Measurements from ENCODE around the gene TNFRSF18. TPM values are rescaled to one million over a fixed set of nuclear protein-coding genes. Genes with fewer than 3 reads are reported as not detected.

Gene TNFRSF18
- total and polyA plus RNA-seq, 8 donors: 0.37 to 11.9 (median 2.6) TPM; not detected in 4

- no peak overlapping the region for H3K27ac ChIP-seq
- peaks cover 0 to 48% (median 41%) of the 10 kb centered on the region in 3 donors for H3K27me3 ChIP-seq
- peaks cover 0 to 3% (median 0%) of the 10 kb centered on the region in 4 donors for H3K9me3 ChIP-seq
- 71 to 77% (median 72%) methylated on average over 14 to 22 of the region's 22 CpGs for WGBS, 5 donors
- intact Hi-C loops (cut with DNase I; ENCODE audit: low total_unique reads): no loop called here
- H3K36me3 ChIP-seq: peaks cover 0 to 19% (median 15%) of the 10 kb centered on the region in 4 donors
- H3K4me3 ChIP-seq: no peak overlapping the region
- no peak for DNase-seq
- H3K4me1 ChIP-seq: peaks cover 21 to 47% (median 44%) of the 10 kb centered on the region in 4 donors
- TF ChIP-seq EP300 (IDR thresholded peaks at IDR 0.05) (no peak), POLR2A (IDR thresholded peaks at IDR 0.05) (no peak), POLR2AphosphoS5 (IDR thresholded peaks at IDR 0.05) (no peak), CTCF (IDR thresholded peaks at IDR 0.05) (no peak)
Observed at GRCh38 chr1:1236176-1236763, 29.9 kb upstream of the TNFRSF18 start.

GRCh38 chr1:1235016-1235744 lies 28.8 kb upstream of the TNFRSF18 start:
- Histone ChIP-seq H3K9me3 (peaks cover 0 to 3% (median 0%) of the 10 kb centered on the region in 4 donors), H3K27me3 (peaks cover 0 to 38% (median 34%) of the 10 kb centered on the region in 3 donors), H3K4me1 (peaks cover 27 to 57% (median 54%) of the 10 kb centered on the region in 4 donors), H3K4me3 (no peak overlapping the region), H3K27ac (no peak overlapping the region), H3K36me3 (peaks cover 0 to 19% (median 15%) of the 10 kb centered on the region in 4 donors)
- TF ChIP-seq CTCF (IDR thresholded peaks at IDR 0.05) (no peak), POLR2AphosphoS5 (IDR thresholded peaks at IDR 0.05) (no peak)
- DNase-seq: no peak
- WGBS, 5 donors: 86 to 91% (median 90%) methylated on average over 19 to 27 of the region's 27 CpGs
- intact Hi-C loops (cut with DNase I; ENCODE audit: low total_unique reads): no loop called here

- Histone ChIP-seq H3K9me3 (peaks cover 0 to 3% (median 0%) of the 10 kb centered on the region in 4 donors), H3K36me3 (peaks cover 0 to 27% (median 17%) of the 10 kb centered on the region in 4 donors), H3K27ac (no peak overlapping the region), H3K27me3 (peaks cover 0 to 30% (median 25%) of the 10 kb centered on the region in 3 donors), H3K4me1 (peaks cover 36 to 66% (median 59%) of the 10 kb centered on the region in 4 donors), H3K4me3 (no peak overlapping the region)
- no peak for DNase-seq
- intact Hi-C loops (cut with DNase I; ENCODE audit: low total_unique reads): no loop called here
- WGBS, 5 donors: 93 to 95% (median 95%) methylated on average over 22 to 28 of the region's 28 CpGs
- TF ChIP-seq POLR2AphosphoS5 (IDR thresholded peaks at IDR 0.05): no peak
- no peak for TF ChIP-seq CTCF (IDR thresholded peaks at IDR 0.05)
- no peak for TF ChIP-seq EP300 (IDR thresholded peaks at IDR 0.05)
- no peak for TF ChIP-seq POLR2A (IDR thresholded peaks at IDR 0.05)
Observed at GRCh38 chr1:1234180-1234808, 27.9 kb upstream of the TNFRSF18 start.

- peaks cover 37 to 71% (median 62%) of the 10 kb centered on the region in 4 donors for H3K4me1 ChIP-seq
- no peak for TF ChIP-seq POLR2AphosphoS5 (IDR thresholded peaks at IDR 0.05)
- TF ChIP-seq EP300 (IDR thresholded peaks at IDR 0.05): no peak
- no peak for TF ChIP-seq CTCF (IDR thresholded peaks at IDR 0.05)
- TF ChIP-seq POLR2A (IDR thresholded peaks at IDR 0.05): no peak
- H3K27me3 ChIP-seq: peaks cover 0 to 22% (median 17%) of the 10 kb centered on the region in 3 donors
- WGBS, 5 donors: 91 to 95% (median 94%) methylated on average over 15 of the region's 15 CpGs
- H3K36me3 ChIP-seq: peaks cover 3 to 34% (median 24%) of the 10 kb centered on the region in 4 donors
- DNase-seq: no peak
- no peak overlapping the region for H3K27ac ChIP-seq
- intact Hi-C loops (cut with DNase I; ENCODE audit: low total_unique reads): no loop called here
- H3K9me3 ChIP-seq: peaks cover 0 to 3% (median 0%) of the 10 kb centered on the region in 4 donors
- H3K4me3 ChIP-seq: peak overlapping the region in 1 of 4 donors; percentile 50
Observed at GRCh38 chr1:1233567-1233892, 27.1 kb upstream of the TNFRSF18 start.
